Tongue (tissue), 2 donors: ENCODE data around the gene HIF1A. TPM values are rescaled to one million over a fixed set of nuclear protein-coding genes. Genes with fewer than 3 reads are reported as not detected.
A peak's percentile ranks its signal among the peaks of the same experiment; 100 is the strongest.
"Not testable (repeated sequence)": the region's sequence is repeated elsewhere in the genome, so short reads cannot be mapped to it uniquely, and the experiment has no call there.

Source experiments
- DNase-seq: peaks from one replicate; pipeline ENCODE4 v3.0.0-alpha.2; 2015
- total RNA-seq: library from RNA; depleted of rRNA; stranded (reverse); fragments of >200 nt; gene quantifications from one replicate; pipeline ENCODE4 v1.2.3, GENCODE V29; 2014

Gene HIF1A
- total RNA-seq, 1 donor from 2014 or later = 93.0 TPM

DNA sequence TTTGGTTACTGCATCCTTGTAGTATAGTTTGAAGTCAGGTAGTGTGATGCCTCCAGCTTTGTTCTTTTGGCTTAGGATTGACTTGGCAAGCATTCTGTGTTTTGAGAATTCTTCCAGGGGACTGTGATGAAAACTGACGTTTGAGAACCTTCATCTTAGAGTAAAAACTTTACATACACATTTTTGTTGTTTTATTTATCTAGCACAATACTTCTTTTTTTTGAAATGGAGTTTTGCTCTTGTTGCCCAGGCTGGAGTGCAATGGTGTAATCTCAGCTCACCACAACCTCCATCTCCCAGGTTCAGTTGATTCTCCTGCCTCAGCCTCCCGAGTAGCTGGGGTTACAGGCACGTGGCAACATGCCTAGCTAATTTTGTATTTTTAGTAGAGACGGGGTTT lies 13.4 kb downstream of the HIF1A start:
- not testable (repeated sequence) for DNase-seq

DNA sequence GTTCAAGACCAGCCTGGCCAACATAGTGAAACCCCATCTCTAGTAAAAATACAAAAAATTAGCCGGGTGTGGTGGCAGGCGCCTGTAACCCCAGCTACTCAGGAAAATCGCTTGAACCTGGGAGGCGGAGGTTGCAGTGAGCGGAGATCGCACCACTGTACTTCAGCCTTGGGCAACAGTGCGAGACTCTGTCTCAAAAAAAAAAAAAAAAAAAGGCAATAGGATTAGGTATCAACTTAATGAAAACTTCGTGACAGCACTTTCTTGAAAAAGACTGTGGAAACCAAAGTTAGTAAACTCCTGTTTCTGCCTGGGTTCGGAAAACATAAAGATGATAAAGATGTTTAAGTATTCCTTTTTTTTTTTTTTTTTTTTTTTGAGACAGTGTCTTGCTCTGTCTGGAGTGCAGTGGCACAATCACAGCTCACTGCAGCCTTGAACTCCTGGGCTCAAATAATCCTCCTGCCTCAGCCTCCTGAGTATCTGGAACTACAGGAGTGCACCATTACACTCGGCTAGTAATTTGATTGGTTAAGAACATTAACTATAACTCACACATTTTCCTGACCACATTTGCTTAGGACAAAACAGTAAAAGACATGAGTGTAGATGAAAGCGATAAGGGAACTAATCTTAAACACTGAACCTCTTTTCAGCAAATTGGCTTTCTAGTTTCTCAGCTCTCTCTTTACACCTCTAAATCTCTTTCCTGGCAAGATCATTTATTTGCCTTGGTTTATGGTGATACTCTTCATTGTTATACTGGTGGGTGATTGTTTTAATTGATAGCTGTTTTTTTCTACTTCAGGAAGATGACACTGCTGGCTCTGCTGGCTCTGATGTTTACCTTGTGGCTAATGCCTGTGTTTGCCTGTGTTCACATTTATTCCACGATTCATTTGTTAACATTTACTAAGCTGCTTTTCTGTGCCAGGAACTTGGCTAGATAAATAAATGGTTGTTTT lies 15.8 kb downstream of the HIF1A start:
- no peak for DNase-seq

GRCh38 chr14:61712137-61712536 lies 16.8 kb downstream of the HIF1A start:
- DNase-seq = no peak

GRCh38 chr14:61713724-61714437 lies 18.6 kb downstream of the HIF1A start:
- no peak for DNase-seq

DNA sequence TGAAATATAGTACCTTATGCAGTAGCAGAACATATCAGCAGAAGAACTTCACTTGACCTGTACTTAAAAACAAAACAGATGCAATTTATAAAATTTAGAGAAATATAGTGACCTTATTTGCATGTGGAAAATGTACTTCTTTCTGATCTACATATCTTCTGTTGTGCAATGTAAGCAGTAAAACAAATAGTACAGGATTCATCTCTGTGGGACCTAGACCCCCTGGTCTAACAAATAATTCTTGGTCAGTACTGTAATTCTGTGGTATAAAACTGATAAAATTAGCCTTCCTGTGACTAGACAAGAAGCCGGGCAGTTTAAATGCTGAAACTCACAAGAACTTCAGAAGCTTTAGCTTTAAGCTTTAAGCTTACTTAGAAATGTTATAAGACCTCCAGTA lies 21.6 kb downstream of the HIF1A start:
- DNase-seq = no peak

DNA sequence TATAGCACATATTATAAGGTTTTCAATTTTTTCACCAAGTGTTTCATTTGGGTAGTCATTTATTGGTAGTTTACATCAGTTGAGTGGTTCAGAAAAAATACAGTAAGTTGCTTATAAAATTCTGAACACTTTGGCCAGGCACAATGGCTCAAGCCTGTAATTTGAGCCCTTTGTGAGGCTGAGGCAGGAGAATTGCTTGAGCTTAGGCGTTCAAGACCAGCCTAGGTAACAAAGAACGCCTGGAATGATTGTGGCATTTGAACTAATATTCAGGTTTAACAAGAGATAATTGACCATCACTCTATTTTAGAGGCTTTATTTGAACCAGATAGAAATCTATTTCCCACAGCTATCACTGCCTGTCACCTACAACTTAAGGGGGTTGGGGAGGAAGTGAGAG lies 22.7 kb downstream of the HIF1A start:
- no peak for DNase-seq

- no peak for DNase-seq
These were observed 24.3 kb downstream of the HIF1A start for GRCh38 chr14:61719344-61720293.

GRCh38 chr14:61720294-61720661 lies 25.0 kb downstream of the HIF1A start:
- DNase-seq = no peak

- DNase-seq = no peak
These were observed 25.4 kb downstream of the HIF1A start for GRCh38 chr14:61720741-61721140.

DNA sequence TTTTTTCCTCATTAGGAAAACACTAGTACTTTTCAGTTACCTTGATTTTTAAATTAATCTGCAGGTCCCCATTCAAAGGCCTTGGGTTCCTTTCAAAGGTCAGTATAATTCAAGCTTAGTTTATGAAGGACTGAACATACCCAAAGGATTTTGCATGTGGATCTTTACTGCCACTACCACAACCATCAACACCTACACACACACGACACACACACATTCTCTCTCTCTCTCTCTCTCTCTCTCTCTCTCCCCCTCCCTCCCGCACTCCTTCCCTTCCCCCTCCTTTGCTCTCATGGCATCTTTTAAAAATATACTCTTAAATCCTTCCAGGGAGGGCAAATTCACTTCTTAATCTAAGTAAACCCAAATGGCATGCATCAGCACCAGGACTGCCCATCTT lies 28.8 kb downstream of the HIF1A start:
- DNase-seq = no peak

DNA sequence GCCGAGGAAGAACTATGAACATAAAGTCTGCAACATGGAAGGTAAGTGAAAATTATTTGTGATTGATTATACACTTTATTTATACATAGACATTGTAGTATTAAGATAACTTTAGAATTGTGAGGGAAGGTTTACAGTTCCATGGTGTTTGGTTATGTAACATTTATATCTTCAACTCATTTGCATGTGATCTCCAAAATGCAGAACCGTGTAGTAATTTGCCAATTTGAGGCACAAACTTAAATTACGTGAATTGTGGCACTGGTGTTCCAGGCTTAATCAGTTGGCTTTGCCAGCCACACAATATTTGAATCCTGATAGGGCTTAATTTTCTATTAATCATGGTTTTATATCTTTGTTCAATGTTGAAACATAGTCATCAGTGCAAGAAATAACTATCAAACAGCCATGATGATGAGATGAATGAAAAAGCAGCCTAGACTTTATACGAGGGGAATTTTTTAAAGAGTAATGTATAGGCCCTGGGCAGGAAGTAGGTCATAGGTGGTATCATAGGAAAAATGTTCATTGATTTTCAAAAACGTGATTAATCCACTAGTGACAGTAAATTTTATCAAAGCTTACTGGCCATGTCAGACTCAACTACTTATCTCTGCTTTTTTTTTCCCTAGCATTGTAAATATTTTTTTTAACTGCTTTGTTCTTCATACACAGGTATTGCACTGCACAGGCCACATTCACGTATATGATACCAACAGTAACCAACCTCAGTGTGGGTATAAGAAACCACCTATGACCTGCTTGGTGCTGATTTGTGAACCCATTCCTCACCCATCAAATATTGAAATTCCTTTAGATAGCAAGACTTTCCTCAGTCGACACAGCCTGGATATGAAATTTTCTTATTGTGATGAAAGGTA lies 31.7 kb downstream of the HIF1A start:
- DNase-seq = no peak

DNA sequence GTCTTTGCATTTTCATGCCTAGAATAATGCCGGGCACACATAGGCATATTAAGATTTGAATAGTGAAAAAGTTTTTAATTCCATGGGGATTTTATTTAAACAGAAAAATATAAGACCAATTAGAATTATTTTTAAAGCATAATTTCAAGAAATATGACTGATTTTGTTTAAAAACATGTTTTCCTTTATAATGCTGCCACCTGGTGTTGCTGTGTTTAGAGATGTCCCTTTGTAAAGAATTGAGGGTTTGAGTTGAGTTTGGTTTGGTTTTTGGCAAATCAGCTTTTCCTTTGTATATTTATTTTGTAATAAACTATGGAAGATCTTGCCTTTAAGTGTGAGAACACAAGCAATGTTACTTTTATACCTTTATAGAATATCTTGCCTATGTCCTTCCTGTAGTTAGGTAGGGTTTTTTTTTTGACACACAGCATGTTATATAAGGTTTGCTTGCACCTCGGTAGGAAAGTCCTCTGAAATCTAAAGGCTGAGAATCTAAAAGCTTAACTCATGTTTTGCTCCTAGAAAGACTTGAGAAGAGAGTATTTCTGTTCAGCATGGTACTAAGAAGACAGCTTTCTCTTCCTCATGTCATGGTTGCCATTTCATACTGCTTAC lies 35.6 kb downstream of the HIF1A start:
- peak; percentile 54 for DNase-seq

DNA sequence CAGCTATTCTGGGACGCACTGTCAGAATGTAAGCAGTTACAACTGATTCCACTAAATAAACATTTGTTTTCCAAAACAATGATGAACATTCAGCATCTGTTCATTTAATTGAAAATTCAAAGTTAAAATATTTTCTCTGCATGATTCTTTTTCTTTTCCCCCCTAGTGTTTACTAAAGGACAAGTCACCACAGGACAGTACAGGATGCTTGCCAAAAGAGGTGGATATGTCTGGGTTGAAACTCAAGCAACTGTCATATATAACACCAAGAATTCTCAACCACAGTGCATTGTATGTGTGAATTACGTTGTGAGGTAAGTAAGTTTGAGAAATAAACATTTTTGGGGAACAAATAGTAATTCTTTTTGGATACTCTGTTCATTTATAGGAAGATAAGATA lies 38.7 kb downstream of the HIF1A start:
- no peak for DNase-seq

DNA sequence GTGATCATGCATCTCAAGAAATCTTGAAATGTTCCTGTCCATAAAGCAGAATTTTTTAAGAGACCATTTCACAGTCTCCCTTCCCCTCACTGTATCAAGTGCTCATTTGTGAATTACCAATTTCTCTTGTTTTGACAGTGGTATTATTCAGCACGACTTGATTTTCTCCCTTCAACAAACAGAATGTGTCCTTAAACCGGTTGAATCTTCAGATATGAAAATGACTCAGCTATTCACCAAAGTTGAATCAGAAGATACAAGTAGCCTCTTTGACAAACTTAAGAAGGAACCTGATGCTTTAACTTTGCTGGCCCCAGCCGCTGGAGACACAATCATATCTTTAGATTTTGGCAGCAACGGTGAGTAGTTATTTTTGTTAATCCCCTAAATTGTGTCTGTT lies 41.4 kb downstream of the HIF1A start:
- DNase-seq = no peak

GRCh38 chr14:61737915-61738314 lies 42.6 kb downstream of the HIF1A start:
- DNase-seq = no peak

- DNase-seq = no peak
These were observed 43.8 kb downstream of the HIF1A start for GRCh38 chr14:61739133-61739532.

DNA sequence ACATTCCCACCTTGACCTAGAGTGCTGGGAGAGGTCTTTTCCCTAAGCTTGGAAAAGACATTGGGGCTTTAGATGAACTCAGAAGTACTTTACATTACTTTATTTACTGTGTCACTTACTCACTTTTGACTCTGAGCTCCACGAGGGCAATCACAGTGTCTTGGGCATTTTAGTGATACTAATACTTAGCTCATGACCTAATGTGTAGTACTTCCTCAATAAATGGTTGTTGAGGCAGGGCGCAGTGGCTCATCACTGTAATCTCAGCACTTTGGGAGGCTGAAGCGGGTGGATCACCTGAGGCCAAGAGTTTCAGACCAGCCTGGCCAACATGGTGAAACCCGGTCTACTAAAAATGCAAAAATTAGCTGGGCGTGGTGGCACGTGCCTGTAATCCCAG lies 47.1 kb downstream of the HIF1A start:
- DNase-seq = no peak

DNA sequence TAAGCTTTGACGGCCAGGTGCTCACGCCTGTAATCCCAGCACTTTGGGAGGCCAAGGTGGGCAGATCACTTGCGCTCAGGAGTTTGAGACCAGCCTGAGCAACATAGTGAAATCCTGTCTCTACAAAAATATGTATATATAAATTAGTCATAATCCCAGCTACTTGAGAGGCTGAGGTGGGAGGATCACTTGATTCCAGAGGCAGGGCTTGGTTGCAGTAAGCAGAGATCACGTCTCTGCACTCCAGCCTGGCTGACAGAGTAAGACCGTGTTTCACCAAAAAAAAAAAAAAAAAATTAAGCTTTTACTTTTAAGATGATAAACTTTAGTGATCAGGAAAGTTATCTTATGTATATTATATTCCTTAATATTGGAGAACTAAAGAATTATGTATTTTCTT lies 48.9 kb downstream of the HIF1A start:
- no peak for DNase-seq

DNA sequence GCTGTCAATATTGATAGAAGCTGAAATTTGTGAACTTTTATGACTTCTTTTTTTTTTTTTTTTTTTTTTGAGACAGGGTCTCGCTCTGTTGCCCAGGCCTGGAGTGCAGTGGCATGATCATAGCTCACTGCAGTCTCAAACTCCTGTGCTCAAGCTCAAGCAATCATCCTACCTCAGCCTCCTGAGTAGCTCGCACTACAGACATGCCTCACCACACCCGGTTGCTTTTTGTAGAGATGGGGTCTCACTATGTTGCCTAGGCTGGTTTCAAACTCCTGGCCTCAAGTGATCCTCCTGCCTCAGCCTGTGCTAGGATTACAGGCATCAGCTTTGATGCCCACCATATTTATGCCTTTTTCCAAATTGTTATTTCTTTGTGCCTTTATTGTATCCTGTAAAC lies 51.0 kb downstream of the HIF1A start:
- not testable (repeated sequence) for DNase-seq

DNA sequence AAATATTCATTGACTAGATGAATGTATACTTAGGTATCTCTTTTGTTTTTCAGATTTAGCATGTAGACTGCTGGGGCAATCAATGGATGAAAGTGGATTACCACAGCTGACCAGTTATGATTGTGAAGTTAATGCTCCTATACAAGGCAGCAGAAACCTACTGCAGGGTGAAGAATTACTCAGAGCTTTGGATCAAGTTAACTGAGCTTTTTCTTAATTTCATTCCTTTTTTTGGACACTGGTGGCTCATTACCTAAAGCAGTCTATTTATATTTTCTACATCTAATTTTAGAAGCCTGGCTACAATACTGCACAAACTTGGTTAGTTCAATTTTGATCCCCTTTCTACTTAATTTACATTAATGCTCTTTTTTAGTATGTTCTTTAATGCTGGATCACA lies 51.6 kb downstream of the HIF1A start:
- DNase-seq = no peak

GRCh38 chr14:61747342-61747741 lies 52.0 kb downstream of the HIF1A start:
- DNase-seq = no peak
